T-helper 9 cell (primary cell): ENCODE results near the gene ENTREP3.

ENCODE experiments used
- DNase-seq: peaks from one replicate; pipeline ENCODE4 v3.0.0-alpha.2; 2020

ENTREP3 gene

GRCh38 chr1:155278689-155279160, 23.4 kb upstream of the ENTREP3 start:
- no peak for DNase-seq

DNA sequence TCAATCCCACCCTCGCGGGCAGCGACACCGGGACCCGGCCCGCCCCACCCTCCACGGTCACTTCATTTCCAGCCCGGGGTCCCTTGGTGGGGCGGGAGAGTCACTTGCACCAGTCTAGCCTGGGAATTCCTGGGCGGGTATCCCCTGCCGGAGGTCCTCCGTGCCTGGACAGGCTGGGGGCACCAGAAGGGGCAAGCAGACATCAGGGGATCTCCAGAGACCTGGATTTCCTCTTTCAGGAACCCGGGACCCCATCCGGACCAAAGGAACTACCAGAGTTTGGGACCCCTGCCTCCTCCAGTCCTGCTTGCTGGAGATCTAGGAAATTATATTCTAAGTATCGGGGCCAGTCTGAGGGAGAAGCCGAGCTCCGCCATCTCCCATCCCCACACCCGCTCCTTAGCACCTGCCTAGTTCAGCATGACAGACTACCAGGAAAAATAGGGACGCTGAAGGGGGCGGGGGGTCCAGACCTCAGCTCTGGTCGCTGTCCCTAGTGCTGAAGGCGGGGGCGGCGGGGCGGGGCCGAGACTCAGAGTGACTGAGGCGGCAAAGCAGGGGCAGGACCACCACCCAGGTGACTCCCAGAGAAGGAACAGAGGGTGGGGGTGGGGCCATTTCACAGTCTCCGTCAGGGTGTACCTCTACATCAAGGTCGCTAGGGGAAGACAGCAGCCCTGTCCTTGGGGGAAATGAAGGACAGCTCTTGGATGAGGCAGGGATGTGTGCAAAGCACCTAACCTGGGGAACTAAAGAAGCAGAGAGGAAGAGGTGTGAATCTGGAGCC, 22.8 kb upstream of the ENTREP3 start:
- peak; percentile 76 for DNase-seq

- peak; percentile 89 for DNase-seq
Measured at GRCh38 chr1:155277070-155277901, 22.0 kb upstream of the ENTREP3 start, which contains the start of gene HCN3. HCN3 (plus strand) TSS chr1:155277463; CDS start chr1:155277591, 128 bp downstream.

- DNase-seq: peak; percentile 90
Measured at GRCh38 chr1:155273343-155274245, 18.3 kb upstream of the ENTREP3 start, which contains the start of gene CLK2. CLK2 (minus strand) TSS chr1:155273504; CDS start chr1:155270977, 2,527 bp downstream.

DNA sequence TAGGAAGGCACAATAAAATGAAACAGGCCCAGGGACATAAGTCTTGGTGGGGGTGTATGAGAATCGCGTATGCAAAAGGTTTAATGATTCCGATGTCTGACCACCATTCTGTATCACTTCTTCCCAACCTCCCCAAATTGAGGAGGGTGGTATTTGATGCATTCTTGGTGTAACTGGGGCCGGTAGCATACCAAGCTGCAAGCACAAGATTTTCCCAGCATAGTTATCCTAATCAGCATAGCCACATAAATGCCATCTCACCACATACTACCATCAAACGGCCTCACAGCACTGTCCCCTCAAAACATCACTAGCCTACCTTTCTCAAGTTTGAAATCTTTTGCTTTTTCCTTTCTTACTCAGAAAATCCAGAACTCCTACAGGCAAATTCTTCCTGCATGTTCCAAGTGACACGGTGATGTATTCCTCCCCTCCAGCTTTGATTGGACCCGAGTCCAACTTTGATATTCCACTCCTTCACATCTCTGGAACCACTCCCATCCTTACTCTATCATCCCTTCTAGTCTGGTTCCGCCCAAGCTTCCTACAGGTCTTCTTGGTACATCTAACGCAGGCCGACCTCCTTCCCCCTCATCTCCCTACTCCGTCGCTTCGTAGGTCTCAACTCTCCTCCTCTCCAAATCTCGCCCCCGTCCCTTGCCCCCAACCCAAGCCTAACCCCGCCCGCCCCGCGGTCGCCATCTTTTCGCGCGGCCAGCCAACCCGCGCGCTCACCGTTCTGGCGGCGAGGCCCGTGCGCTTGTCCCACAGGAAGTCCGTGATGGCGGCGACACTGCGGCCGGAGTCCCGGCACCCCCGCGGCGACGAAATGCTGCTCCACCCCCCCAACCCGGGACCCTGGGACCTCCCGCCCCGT, 17.4 kb upstream of the ENTREP3 start:
- DNase-seq: no peak

DNA sequence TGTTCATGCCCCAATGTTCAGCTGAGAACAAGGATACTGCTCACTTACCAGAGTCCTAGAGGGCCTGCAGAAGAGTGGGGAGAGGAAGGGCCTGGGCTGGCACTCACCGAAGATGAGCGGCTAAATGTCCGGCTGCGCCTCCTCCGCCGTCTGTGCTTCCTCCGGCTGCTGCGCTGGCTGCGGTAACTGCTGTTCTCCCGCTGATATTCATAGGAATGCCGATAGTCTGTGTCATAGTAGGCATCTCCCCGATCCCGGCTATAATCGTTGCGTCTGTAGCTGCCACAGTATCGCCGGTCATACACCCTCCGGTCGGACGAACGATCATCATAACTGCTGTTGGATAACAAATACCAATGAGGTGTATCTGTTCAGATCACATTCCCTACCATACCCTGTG, 14.1 kb upstream of the ENTREP3 start:
- no peak for DNase-seq

DNA sequence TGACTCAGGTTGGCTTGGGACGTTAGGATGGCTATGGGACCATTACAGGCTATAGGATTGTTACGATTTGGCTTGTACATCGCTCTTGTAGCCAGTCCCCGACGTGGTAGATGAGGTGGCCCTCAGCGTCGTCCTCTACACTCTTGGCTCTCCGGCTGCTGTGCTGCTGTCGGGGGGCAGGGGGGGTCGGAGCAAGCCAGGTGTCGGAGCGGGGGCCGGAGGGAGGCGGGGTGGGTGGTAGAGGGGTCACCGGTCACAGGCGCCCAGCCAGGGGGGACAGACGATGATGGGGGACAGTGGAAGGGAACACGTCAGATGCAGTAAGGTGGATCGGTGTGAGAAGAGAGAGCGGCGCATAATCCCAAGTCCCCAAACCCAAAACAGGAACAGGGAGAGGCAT, 13.3 kb upstream of the ENTREP3 start:
- no peak for DNase-seq

DNA sequence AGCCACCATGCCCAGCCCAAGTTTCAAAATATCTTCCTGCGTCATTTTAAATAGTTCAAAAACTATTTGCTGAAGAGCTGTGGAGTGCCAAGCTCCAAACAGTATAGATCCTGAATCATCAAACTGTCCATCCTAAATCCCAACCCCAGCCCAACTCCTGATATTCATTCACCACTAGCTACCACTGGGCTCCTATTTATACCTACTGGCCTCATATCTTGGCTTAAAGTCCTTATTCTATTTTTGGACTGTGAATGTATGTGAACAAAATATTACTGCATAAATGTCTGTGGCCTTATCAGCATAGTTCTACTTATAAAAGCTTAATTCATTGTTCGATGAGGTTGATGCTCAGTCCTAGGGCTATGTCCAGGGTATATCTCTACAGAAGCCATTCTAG, 12.1 kb upstream of the ENTREP3 start:
- DNase-seq: no peak

DNA sequence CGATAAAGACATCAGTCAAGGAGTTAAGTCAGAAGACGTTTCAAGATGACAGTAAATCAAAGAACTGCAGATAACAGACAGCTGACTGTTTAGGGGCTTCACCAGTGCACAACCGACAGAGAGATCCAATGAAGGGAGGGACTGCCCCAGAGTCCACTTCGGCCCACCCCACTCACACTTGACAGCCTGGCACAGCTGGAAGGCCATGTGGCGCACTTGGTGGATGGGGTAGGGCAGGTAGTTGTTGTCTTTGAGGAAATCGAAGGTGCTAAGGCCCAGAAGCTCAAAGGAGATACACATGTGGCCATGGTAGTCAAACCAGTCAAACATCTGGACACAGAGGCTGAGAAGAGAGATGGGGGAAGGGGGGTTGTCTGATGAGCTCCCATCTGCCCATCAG, 11.3 kb upstream of the ENTREP3 start:
- DNase-seq: no peak

DNA sequence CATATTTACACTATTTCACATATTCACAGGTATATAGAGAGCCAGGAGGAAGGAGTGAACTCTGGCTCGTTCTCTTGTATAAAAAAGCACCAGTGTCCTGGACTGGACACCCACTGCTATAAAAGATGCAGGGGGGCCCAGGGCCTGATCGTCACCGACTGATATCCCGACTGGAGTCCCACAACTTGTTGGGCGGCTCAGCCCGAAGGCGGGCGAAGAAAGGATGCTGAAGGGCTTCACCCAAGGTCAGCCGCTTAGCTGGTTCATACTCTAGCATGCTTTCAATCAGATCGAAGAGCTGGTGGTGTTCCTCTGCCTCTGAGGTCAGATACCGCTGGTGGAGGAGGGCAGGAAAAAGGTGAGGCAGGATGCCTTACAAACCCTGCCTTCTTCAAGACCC, 7.8 kb upstream of the ENTREP3 start:
- DNase-seq: no peak

GRCh38 chr1:155261852-155262673, 6.8 kb upstream of the ENTREP3 start, which contains the start of gene SCAMP3:
SCAMP3 (minus strand) TSS chr1:155262360; CDS start chr1:155262151, 209 bp downstream.
- DNase-seq: peak; percentile 76

DNA sequence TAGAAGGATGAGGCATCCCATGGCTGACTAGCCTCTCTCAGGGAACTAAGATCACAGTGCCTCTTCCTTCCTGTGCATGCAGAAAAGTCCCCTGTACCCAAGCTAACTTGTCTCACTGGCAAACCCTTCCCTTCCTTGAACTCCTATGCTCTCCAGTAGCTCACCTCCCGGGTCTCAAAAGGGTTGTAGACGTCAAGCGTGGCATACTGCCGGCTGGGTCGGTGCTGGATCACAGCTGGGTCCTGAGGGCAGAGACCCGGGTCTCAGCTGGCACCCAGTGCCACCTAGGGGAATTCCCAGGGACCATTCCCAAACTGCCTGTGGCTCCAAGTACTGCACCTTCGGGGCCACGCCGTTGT, 6.2 kb upstream of the ENTREP3 start:
- DNase-seq: no peak

- DNase-seq: no peak
Measured at GRCh38 chr1:155260276-155260675, 5.0 kb upstream of the ENTREP3 start.

DNA sequence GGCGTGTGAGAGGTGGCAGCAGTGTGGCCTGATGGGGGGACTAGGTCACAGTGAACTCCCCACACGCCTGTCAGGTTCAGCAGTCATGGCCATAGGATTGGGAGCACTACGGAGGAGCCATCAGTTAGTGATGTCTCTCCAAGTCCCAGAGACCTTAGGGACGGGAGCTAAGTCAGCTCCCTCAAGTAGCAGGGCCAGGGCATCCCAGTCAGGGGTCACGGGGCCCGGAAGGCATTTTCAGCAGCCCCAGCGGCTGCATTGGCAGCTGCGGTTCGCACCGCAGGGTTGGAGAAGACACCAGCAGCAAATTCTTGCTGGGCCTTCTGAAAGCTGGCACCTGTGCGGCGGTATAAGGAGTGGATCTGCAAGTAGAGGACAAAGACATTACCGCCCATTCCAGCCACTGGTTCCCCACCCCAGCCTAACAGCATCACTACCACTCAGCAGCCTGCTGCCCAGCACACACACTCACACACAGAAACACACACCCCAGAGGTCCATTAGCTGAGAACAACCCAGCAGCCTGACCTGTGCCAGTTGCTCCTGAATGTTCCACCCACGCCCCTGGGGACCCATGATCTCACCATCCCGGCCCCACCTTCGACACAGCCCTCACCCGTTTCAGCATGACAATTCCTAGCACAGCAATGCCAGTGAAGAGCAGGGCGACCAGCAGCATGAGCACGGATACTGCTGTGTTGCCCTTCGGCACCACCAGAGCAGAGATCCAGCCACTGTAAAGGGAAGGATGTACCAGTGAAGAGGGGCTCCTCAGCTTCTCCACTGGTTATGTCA, 972 bp upstream of the ENTREP3 start:
- no peak for DNase-seq

DNA sequence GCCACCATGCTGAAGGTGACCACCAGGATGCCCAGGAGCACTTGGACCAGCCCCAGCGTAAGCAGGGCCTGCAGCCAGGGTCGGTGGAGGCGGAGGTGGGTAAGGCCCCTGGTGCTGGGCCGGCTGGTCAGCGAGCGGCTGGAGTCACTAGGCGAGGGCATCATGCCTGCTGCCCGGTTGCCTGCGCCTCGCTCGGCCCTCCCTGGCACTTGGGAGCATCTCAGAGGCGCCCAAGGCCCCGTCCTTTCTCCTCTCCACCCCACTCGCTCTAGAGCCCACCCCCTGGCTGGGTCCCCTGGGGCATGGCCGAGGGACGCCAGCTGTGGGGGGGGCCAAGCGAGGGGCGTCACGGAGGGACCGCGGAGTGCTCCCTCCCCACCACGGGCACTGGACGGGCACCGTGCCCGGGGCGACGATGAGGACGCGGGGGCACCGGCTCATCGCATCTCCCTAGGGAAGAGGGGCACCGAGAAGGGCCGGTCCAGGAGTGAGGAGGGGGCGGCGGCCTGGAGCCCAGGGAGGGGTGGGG, 505 bp downstream of the ENTREP3 start:
- no peak for DNase-seq

GRCh38 chr1:155254228-155254713, 1.0 kb downstream of the ENTREP3 start:
- no peak for DNase-seq

DNA sequence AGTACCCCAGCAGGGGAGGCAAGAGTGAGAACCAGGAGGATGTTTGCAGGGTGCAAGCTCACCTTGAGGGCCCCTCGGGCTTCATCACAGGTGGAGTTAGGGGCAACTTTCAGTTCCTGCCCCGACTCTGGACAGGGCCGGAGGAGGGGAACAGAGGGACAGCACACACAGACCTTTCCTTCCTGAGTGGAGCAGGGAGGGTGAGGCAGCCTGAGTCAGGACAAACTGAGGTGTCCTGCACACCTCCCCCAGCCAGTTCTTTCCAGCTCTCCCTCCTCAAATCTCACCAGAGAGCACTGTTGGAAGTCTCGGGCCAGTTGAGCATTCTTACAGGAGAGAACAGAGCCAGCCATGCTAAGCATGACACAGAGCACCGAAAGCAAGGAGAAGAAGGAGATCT, 1.5 kb downstream of the ENTREP3 start:
- no peak for DNase-seq

DNA sequence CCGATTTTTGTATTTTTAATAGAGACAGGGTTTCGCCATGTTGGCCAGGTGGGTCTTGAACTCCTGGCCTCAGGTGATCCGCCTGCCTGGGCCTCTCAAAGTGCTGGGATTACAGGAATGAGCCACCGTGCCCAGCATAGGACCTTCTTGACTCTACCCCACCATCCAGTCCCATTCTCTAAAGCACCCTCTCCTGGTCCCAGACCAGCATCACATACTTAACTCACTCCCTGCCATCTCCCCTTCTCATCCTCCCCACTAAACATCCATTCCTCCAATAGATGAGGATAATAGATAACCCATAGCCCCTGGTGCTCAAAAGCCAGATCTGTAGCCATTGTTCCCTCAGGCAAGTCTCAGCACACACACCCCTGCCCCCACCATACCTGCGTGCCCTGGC, 2.1 kb downstream of the ENTREP3 start:
- no peak for DNase-seq

GRCh38 chr1:155251566-155251965, 3.7 kb downstream of the ENTREP3 start:
- no peak for DNase-seq
